Body of pancreas (tissue), 4 donors: ENCODE data around the gene SLC43A1.

Experiments used
- POLR2A ChIP-seq, 3 donors: fragments of 450-650 bp; IDR thresholded peaks; one replicate each; pipeline ENCODE4 v1.6.1; 2016; ENCODE audit warnings: antibody characterized with exemption in 3 of 3, mild to moderate bottlenecking in 2 of 3
- TF ChIP-seq, protein P1 (sequence below), 7 experiments: fragments of 450-650 bp in 4 of 7; fragments of 200-600 bp in 3 of 7; sonication (generic) in 3 of 7; IDR thresholded peaks; one replicate each; pipeline ENCODE4 v1.5.1; 2016 to 2019; ENCODE audit warnings: antibody characterized with exemption in 7 of 7

DNA sequence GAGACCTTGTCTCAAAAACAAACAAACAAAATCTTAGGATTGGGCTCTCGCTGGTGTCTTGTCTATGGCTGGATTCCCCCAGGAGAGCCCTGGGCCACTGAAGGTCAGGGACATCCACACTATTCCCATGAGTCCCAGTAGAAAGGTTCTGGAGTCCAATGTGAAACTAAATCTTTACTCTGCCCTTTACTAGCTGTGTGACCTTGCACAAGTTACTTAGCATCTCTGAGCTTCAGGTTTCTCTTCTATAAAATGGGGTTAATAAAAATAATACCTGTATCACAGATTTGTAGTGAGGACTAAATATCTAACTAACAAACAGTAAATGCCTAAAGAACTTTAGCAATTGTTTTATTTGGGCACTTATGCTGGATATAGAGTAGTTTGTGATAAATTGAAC is 9.0 kb downstream of the SLC43A1 start:
- TF ChIP-seq POLR2A (IDR thresholded peaks at IDR 0.05) = no peak
- TF ChIP-seq, protein P1, sequence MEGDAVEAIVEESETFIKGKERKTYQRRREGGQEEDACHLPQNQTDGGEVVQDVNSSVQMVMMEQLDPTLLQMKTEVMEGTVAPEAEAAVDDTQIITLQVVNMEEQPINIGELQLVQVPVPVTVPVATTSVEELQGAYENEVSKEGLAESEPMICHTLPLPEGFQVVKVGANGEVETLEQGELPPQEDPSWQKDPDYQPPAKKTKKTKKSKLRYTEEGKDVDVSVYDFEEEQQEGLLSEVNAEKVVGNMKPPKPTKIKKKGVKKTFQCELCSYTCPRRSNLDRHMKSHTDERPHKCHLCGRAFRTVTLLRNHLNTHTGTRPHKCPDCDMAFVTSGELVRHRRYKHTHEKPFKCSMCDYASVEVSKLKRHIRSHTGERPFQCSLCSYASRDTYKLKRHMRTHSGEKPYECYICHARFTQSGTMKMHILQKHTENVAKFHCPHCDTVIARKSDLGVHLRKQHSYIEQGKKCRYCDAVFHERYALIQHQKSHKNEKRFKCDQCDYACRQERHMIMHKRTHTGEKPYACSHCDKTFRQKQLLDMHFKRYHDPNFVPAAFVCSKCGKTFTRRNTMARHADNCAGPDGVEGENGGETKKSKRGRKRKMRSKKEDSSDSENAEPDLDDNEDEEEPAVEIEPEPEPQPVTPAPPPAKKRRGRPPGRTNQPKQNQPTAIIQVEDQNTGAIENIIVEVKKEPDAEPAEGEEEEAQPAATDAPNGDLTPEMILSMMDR (IDR thresholded peaks at IDR 0.05) = no peak
